Transverse colon (tissue), 3 donors: Measurements from ENCODE around the gene SYDE1.

Experiments used
- POLR2A ChIP-seq: fragments of 450-650 bp; IDR thresholded peaks from one replicate; pipeline ENCODE4 v1.6.1; 2016; ENCODE audit warnings: antibody characterized with exemption, mild to moderate bottlenecking, moderate library complexity
- POLR2AphosphoS5 ChIP-seq, 3 donors: sonication (generic); formaldehyde crosslinking; IDR thresholded peaks; one replicate each; pipeline ENCODE4 v1.6.1; 2016; ENCODE audit warnings: antibody characterized with exemption in 3 of 3

GRCh38 chr19:15137777-15138176 is 30.6 kb downstream of the SYDE1 start:
- TF ChIP-seq POLR2AphosphoS5 (IDR thresholded peaks at IDR 0.05) (no peak), POLR2A (no peak)
